AG04449 (cell line): Measurements from ENCODE around the gene ALG6.

Experiments
- CTCF ChIA-PET: fragments of 350-600 bp; formaldehyde crosslinking; extraction: SDS; loops from one replicate; lab custom pipeline; 2021; ENCODE audit warnings: antibody characterized with exemption; lab: Yijun Ruan, JAX
- POLR2A ChIA-PET: fragments of 400-600, 350-600 bp; formaldehyde crosslinking; extraction: SDS; loops from one replicate; lab custom pipeline; 2020; ENCODE audit warnings: antibody characterized with exemption, inconsistent platforms; lab: Yijun Ruan, JAX
- DNase-seq: peaks from one replicate; pipeline ENCODE4 v3.0.0-alpha.2; 2010; ENCODE audit warnings: low read depth, low spot score
- H3K4me3 ChIP-seq: 2 replicates; pipeline ENCODE4 v1.5.1; 2011; ENCODE audit warnings: low read depth, mild to moderate bottlenecking, control low read depth, low read length
- CTCF ChIP-seq: IDR thresholded peaks from one replicate; pipeline ENCODE4 v1.5.1; 2011; ENCODE audit warnings: mild to moderate bottlenecking, moderate library complexity, low read length, control low read depth, inconsistent platforms; ENCODE audit not compliant: insufficient read depth; ENCODE audit errors: missing control alignments

Gene ALG6

GRCh38 chr1:63328122-63328521, 39.3 kb upstream of the ALG6 start:
- ChIA-PET POLR2A (interaction anchor here (0.6 kb wide), 1 partner anchor 9 kb away, joined by 3 read pairs; no protein-coding TSS in a partner anchor), CTCF (interaction anchor here (1.0 to 4.5 kb wide), 5 partner anchors 10 to 209 kb away, joined by 3 to 21 read pairs (median 5); no protein-coding TSS in a partner anchor)
- no peak overlapping the region for H3K4me3 ChIP-seq
- no peak for TF ChIP-seq CTCF
- DNase-seq = no peak

DNA sequence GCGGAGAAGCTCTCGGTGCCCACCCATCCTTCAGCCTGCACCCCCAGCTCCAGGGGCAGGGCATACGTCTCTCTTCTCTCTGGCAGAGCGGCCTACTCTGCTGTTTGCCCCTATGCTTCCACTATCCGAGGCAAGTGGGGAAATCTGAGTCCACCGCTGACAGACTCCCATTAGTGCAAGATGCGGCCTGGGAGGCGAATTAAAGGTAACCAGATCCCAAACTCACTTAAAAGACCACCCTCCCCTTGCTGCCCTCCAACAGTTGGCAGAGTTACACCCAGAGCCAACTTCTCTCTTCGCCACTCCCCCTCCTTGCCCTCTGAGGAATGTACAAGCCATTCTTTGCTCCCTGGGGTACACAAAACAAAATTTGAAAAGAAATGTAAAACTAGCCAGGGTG, 38.6 kb upstream of the ALG6 start:
- ChIA-PET CTCF (interaction anchor here (1.0 to 4.5 kb wide), 2 partner anchors 11 to 209 kb away, joined by 3 to 21 read pairs; no protein-coding TSS in a partner anchor), POLR2A (no interaction called here)
- no peak overlapping the region for H3K4me3 ChIP-seq
- TF ChIP-seq CTCF = no peak
- no peak for DNase-seq

GRCh38 chr1:63329621-63330330, 37.7 kb upstream of the ALG6 start:
- CTCF ChIA-PET = interaction anchor here (0.8 to 1.5 kb wide), 2 partner anchors 15 to 208 kb away, joined by 3 read pairs; no protein-coding TSS in a partner anchor
- POLR2A ChIA-PET = no interaction called here
- no peak overlapping the region for H3K4me3 ChIP-seq
- TF ChIP-seq CTCF = no peak
- DNase-seq = no peak

DNA sequence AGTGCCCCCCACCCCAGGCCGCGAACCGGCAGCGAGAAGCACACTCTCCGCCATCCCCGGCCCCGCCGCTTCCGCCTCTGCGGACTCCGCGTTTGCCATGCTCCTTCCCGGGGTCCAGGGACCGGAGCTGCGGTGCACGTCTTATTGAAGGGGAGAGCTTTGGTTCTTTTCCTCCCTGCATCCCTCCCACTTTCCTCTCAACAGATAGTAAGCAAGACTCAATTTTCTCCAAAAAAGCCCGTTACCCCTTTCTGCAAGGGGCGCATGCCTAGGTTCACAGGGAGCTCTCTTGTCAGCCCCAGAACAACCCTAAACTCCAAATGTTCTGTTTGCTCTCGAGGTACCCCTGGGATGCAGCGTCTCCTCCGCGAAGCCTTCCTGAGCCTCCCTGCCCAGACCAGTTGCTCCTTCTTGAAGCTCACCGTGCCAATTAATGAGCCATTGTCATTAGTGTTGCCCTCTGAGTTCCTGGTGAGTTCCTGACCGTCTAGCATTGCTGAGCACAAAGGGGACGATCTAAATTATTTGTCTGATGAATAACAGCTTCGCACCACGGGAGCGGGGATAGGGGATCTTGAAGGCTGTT, 37.0 kb upstream of the ALG6 start:
- ChIA-PET POLR2A (no interaction called here), CTCF (interaction anchor here (0.8 to 1.5 kb wide), 2 partner anchors 14 to 208 kb away, joined by 3 read pairs; no protein-coding TSS in a partner anchor)
- no peak for TF ChIP-seq CTCF
- DNase-seq = no peak
- no peak overlapping the region for H3K4me3 ChIP-seq

- ChIA-PET CTCF (no interaction called here), POLR2A (no interaction called here)
- no peak for TF ChIP-seq CTCF
- no peak for DNase-seq
- H3K4me3 ChIP-seq = no peak overlapping the region
Measured at GRCh38 chr1:63342402-63342801, 25.0 kb upstream of the ALG6 start.

- no peak for DNase-seq
- TF ChIP-seq CTCF = no peak
- no peak overlapping the region for H3K4me3 ChIP-seq
- CTCF ChIA-PET = interaction anchor here (1.5 kb wide), 1 partner anchor 14 kb away, joined by 3 read pairs; no protein-coding TSS in a partner anchor
- POLR2A ChIA-PET = no interaction called here
Measured at GRCh38 chr1:63343922-63344321, 23.5 kb upstream of the ALG6 start.
